Stimulated activated CD4-positive, alpha-beta T cell treated with anti-CD3 and anti-CD28 coated beads, Interleukin-1b, Interleukin-23, amount 100 ng/mL, for 1 hour (primary cell): ENCODE data around the gene LILRB3.
"Not testable (repeated sequence)": the region's sequence is repeated elsewhere in the genome, so short reads cannot be mapped to it uniquely, and the experiment has no call there.

Experiments
- DNase-seq, 2 donors: peaks; one replicate each; pipeline ENCODE4 v3.0.0-alpha.2; 2020; ENCODE audit warnings: low read depth in 2 of 2

The LILRB3 gene

DNA sequence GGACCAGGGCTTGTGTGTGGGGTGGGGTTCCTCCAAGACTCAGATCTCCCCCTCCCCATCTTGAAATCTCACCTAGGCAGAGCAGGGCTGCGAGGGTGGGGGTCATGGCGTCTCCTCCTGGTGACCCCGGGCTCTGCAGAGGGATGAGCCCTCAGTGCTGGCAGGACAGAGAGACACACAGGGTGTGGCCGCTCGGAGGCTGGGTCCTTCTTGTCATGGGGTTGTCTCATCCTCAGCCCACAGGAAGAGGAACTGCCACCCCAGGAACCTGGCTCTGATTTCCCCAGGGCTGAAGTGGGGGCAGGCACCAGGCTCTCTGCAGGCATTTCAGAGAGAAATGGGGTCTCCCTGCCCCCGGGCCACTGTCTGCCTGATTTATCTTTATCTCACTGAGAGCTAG, 19.8 kb upstream of the LILRB3 start, which contains the start of gene LILRA6:
TSS of gene LILRA6 (minus strand) at position 145 of the 400 bp plus-strand sequence.
- not testable (repeated sequence) for DNase-seq

DNA sequence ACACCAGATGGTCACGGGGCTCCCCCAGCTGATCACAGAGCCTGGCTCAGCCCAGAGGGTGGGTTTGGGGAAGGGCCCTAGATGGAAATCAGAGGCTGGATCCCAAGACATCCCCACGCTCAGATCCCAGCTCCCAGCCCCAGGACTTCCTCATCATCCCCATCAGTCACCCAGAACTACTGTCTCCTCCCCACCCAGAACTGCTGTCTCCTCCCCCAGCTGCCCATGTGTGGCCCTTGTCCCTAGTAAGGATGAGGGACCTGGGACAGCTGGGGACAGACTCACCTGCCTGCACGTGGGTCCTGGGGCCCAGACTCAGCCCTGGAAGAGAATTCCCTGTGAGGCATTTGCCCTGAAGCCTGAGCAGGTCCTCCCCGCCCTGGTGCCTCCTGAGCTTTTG, 19.4 kb upstream of the LILRB3 start:
- DNase-seq = not testable (repeated sequence)

DNA sequence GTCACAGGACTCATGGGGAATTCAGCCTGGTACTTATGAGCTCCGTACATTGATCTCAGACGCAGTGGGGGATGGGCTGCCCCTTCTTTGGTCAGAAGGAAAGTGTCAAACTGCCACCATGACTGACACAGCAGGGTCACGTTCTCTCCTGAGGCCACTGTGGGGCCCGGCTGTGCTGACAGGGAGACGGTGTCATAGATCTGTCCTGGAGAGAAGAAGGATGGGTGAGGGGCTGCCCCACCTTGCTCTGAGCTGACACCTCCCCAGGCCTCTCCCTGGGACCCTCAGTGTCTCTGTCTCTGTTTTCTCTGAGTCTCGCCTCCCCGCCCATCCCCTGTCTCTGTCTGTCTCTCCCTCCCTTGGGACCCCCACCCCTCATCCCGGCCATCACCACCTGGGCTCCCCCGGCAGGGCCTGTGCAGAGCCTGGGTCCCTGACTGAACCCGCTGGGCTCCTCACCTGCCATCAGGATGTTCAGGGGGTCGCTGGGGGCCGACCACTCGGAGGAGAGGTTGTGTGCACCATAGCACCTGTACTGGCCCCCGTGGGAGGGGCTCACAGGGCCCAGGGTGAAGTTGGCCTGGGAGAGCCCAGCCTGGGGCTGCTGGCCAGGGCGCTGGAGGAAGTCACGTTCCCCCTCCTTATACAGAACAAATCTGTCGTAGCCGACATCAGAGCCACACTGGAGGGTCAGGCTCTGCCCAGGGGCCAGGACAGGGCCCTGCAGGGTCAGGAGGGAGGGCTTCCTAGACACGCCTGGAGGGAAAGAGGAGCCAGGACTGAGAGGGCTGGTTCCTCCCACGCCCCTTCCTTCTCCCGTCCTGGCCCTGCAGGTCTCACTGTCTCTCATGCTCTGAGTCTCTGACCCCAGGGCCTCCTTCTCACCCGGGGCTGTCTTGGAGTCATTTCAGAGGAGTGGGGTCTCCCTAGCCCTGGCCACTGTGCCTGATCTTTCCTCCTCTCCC, 17.8 kb upstream of the LILRB3 start:
- not testable (repeated sequence) for DNase-seq

DNA sequence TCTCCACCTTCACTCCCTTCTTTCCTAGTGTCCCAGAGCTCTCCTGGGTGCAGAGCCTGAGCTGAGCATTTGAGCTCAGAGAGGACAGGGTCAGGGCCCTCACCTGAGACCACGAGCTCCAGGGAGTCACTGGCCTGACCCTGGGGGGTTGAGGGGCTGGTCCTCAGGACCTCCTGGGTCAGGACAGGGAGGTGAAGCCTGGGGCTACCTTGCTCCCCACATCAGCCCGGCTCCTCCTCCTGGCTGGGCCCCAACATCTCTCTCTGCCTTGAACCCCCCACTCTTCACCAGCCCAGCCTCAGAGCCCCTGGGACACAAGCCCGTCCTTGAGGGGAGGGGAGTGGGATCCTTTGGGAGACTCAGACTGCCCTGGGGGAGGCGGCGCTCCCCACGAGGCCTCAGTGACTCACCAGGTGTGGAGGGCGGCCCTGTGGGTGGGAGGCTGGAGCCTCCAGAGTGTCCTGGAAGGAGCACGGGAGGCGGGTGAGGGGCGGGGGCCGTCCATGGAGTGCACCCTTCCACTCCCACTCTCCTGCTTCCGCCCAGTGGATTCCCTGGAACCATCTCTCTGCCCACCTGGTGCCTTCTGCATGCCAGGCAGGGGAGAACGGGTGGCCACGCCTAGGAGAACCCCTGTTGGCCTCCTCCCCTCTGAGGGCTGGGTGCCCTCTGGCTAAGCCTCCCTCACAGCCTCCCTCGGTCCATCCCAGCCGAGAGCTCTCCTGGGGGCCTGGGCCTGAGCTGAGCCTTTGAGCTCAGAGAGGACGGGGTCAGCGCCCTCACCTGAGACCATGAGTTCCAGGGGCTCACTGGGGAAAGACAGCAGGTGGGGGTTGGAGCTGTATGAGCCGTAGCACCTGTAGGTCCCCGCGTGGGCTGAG, 16.9 kb upstream of the LILRB3 start:
- DNase-seq = not testable (repeated sequence)

DNA sequence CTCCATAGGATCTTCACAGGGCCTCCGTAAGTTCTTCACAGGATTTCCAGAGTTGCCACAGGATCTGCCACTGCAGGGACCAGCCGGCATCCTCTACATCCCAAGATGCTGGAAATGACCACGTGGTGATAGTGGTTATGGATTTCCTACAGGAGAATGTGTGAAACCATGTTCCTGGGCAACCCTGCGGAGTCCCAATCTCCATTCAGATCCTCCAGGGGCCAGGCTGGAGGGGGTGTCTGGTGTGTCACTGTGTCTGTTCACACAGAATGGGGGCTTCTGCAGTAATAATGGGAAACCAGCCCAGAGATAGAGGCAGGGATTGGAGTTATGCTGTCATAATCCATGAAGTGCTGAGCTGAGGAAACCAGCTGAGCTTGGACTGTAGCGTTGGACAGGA, 11.1 kb upstream of the LILRB3 start:
- DNase-seq = no peak

DNA sequence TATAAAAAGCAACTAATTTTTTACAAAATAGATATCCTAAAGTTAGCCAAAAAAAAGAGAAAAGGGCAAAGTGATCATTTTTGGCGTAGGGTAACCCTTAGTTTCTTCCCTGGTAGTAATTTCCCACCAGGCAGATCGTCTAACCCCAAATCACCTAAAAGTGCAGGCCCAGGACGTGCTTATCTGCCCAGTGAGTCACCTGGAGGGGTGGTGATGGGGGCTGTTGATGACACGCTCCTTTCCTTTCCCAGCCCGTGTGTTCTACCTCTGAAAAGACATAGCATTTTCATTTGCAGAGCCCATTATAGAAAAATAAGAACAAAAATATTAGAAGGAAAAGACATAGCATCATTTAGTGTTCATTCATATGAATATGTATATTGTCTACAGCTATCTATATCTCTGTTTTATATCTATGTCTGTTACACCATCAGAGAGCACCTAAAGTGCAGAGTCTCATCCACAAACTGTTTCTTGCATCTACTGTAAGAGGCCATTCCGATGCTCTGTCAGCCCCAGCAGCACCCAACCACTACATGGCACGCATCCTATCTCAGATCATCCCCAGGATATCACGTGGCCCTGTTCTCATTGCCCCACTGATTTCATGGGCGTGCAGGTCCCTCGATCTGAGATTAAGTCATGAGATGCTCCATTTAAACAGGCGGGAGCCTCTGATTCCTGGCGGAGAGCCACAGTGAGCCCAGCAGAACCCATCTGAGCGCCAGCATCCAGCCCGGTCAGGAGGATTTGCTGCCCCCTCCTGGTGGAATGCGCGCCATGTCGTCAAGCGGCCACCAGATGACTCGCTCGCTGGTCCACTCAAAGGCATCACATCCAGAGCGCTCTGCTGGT, 8.5 kb upstream of the LILRB3 start:
- peak; percentile 78 to 81 for DNase-seq

DNA sequence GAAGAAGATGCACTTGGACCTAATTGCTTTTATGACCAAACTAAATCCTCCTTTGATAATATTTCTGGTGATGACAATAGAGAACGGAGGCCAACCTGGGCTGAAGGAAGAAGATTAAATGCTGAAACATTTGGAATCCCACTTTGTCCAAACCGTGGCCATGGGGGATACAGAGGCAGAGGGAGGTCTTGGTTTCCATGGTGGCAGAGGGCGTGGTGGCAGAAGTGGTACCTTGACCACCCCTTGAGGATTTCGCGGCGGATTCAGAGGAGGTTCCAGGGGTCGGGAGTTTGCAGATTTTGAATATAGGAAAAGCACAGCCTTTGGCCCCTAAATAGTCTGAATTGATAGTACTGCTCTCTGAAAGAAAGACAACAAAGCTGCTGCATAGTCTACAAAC, 7.2 kb upstream of the LILRB3 start:
- no peak for DNase-seq

DNA sequence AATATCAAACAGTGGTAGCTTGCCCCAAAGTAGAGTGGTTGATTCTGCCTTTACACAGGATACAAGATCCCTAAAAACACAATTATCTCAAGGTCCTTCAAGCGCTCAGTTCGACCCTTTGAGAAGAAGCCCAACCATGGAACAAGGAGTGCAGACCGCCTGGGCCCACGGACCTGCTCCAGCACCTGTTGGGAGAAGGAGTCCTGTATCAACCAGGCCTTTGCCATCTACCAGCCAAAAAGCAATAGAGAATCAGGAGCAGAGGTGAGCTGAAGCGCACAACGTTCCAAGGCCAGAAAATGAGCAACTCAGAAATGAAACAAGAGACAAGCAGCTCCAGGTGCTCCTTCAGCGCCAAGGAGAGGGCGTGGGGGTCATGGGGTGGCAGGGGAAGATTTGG, 6.3 kb upstream of the LILRB3 start:
- no peak for DNase-seq

DNA sequence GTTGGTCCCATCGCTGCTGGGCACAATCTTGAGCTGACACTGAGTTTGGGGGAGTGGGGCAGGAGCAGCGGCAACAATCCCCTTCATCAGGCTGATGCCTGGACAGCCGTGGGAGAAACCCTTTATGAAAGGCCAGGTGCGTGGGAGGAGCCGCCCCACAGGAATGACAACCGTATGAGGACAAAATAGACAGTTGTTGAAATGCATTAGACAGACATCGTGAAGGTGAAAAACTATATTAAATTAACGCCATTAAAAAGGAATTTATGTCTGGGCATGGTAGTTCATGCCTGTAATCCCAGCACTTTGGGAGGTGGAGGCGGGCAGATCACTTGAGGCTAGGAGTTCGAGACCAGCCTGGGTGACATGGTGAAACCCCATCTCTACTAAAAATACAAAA, 1.8 kb upstream of the LILRB3 start:
- DNase-seq = not testable (repeated sequence)

DNA sequence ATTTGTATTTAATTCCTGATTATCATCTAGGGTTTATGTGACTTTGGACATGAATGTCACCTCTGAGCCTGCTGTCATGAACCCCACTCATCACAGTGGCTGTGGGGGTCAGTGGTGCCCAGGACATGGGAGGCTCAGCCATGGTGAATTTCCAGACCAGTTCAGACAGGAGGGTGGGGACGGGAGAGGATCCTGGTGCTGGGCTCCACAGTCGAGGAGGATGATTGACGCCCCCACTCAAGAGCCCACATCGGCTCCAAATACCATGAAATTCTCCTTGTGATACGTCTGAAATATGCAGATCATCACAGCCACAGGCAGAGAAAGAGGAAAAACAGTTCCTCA, 1.1 kb upstream of the LILRB3 start:
- not testable (repeated sequence) for DNase-seq

DNA sequence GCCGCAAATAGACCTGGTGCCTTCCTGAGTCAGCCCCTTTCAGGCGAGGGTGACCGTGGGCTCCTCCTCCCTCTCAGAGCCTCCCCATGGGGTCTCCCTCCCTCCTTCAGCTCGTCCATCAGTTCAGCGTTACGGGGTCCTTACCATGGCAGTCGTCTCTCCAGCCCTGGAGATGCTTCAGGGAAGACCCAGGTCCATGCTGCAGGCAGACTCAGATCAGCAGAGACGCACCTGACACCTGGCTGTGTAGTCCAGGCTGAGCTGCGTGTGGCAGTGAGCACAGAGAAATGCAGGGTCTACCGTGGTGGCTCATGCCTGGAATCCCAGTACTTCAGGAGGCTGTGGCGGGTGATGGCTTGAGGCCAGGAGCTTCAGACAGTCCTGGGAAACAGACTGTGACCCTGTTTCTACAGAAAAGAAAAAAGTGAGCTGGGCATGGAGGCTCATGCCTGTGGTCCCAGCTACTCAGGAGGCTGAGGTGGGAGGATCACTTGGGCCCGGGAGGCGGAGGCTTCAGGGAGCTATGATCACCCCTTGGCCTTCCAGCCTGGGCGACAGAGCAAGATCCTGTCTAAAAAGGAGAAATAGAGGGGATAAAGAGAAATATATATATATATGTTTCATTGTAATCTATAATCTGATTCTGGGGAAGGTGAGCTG, 600 bp upstream of the LILRB3 start:
- DNase-seq = not testable (repeated sequence)

DNA sequence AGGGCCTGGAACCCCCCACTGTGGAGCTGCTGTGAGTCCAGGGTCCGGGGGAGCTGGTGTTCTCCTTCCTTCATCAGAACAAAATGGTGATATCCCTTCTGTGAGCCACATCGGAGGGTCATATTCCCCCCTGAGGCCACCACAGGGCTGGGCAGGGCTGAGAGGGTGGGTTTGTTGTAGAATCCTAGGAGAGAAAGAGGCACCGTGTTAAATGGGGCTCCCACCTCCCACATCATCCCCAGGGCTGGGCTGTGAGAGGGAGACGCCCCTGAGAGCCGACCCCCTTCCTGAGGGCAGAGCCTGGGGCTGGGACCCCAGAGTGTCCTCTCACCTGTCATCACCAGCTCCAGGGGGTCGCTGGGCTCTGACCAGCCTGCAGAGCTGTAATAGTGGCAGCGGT, 860 bp downstream of the LILRB3 start:
- DNase-seq = not testable (repeated sequence)

DNA sequence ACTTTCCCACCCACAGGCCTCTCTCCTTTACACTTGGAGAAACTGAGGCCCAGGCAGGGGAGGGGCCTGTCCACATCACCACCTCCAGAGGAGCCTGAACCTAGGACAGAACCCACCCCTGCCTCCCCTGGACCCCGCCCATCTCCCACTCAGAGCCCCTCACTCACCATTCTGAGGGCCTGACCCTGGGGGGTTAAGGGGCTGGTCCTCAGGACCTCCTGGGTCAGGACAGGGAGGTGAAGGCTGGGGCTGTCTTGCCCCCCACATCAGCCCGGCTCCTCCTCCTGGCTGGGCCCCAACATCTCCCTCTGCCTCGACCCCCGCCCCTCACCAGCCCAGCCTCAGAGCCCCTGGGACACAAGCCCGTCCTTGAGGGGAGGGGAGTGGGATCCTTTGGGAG, 3.1 kb downstream of the LILRB3 start:
- DNase-seq = not testable (repeated sequence)

DNA sequence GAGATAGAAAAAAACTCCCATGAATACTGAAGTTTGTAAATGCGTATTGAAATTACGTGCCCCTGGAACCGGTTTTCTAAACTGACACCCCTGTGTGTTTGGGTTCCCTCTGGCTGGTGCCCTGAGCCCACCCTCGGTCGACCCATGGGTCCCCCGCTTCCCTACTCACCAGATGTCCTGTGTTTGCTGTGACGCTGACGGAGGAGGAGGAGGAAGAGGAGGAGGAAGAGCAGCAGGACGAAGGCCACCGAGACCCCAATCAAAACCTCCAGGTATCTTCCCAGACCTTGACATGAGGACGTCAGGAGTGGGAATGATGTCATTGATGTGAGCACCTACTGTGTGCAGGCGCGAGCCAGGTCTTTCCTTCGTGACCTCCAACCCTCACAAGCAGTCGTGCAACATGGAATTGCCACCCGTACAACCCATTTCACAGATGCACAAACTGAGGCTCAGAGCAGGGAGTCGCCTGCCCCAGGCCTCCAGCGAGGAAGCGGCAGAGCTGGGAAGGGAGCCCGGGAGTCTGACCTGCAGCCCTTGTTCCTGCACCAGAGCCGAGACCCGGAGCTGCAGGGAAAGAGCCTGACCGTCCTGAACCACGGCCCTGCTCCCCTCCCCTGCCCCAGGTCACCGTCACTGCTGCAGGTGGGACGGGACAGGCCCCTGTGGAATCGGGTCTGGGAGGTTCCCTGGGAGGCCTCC, 3.7 kb downstream of the LILRB3 start:
- no peak for DNase-seq

DNA sequence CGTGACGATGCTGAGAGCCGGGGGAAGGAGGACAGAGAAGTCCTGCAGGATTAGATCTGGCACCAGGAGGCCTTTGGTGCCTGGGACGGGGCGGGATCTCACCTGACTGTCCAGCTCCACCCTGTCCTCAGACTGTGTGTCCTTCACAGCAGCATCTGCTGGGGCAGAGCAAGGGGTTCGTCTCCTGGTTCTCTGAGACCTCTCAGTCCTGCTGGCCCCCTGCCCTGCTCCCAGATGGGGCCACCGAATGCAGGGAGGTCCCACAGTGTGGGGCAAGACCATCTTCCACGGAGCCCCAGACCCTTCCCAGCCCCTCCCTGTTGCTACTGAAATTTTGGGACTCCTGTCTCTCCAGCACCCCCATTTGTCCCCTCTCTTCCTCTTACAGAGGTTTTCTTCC, 4.5 kb downstream of the LILRB3 start:
- DNase-seq = no peak

DNA sequence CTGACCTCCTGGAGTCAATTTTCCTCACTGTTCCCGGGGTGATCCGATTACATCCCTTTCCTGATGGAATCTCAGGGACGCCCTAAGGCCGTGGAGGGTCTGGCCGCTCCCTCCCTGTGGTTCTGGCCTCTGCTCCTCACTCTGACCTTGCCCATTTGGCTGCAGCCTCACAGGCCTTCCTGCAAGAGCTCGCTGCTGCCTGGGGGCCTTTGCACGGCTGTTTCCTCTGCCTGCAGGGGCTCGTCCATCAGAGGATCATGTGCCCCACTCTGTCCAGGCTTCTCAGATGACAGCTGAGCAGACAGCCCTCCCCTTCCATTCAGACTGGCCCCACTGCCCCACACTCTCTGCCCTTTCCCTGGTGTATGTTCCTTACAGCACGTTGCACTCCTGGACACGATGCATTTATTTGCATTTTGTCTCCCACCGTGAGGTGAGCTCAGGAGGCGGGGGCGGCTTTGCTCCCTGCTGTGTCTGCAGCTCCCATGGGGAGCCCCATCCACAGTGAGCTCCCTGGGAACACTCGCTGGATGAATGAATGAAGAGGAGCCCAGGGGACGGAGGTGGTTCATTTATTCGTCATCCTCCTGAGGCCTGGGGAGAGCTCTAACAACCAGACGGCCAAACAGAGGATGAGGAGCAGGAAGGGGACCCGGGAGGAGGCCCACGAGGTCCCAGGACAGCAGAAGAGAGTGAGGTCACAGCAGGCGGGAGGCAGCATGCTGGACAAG, 5.1 kb downstream of the LILRB3 start:
- not testable (repeated sequence) for DNase-seq

DNA sequence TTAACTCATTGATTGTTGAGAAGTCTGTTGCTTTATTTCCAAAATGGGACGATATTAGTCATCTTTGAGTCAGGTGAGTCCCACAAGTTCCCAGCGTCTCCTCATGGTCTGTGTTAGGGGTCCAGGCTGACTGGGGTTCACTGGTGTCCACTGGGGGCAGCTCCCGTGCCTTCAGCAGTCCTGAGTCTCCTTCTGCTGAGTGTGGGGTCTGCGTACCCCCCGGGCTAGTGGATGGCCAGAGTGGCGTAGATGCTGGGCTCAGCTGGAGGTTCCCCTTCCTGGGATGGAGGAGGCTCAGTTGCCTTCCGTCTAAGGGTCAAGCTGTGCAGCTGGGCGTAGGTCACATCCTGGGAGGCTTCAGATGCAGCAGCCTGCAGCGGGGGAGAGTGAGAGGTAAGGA, 5.9 kb downstream of the LILRB3 start:
- DNase-seq = no peak

DNA sequence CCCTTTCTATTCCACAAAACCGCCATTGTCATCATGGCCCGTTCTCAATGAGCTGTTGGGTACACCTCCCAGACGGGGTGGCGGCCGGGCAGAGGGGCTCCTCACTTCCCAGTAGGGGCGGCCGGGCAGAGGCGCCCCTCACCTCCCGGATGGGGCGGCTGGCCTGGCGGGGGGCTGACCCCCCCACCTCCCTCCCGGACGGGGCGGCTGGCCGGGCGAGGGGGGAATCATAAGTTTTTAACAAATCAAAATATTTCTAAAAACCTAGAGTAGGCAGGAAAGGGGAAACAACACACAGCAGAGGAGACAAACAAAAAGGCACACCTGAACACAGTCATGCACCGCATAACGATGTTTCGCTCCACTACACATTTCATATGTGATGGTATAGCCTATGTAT, 8.1 kb downstream of the LILRB3 start:
- DNase-seq = not testable (repeated sequence)

DNA sequence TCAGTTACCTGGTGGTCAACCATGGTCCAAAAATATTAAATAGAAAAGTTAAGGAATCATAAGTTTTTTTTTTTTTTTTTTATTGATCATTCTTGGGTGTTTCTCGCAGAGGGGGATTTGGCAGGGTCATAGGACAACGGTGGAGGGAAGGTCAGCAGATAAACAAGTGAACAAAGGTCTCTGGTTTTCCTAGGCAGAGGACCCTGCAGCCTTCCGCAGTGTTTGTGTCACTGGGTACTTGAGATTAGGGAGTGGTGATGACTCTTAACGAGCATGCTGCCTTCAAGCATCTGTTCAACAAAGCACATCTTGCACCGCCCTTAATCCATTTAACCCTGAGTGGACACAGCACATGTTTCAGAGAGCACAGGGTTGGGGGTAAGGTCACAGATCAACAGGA, 8.6 kb downstream of the LILRB3 start:
- not testable (repeated sequence) for DNase-seq

DNA sequence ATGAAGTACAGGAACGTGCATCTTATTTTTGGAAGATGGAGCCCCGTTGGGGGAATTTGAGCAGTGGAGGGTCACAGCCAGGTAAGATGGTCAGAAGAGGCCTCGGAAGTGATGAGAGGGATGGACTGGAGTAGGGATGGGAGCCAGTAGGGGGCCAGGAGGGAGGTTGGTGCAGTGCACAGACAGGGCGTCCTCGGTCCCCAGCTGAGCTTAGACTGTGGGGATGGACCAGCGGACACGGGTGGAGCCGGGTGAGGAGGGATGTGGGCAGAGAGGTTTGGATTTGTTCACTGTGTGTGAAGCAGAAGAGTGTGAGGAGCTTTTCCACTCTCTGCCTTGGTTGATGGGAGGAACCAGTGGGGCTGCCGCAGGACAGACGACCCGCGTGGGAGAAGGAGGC, 11.6 kb downstream of the LILRB3 start:
- DNase-seq = no peak
